GM23248 (cell line): Measurements from ENCODE around the gene BCL7C.
"Not testable (repeated sequence)": the region's sequence is repeated elsewhere in the genome, so short reads cannot be mapped to it uniquely, and the experiment has no call there.

Experiments
- EZH2 ChIP-seq: fragments of 200-600 bp; sonication (generic); IDR thresholded peaks from 2 replicates; pipeline ENCODE4 v1.6.1; 2018; ENCODE audit warnings: antibody characterized with exemption, mild to moderate bottlenecking; ENCODE audit not compliant: insufficient read depth, poor library complexity, severe bottlenecking
- EZH2phosphoT487 ChIP-seq: fragments of 200-600 bp; sonication (generic); IDR thresholded peaks from 2 replicates; pipeline ENCODE4 v1.6.1; 2018; ENCODE audit warnings: antibody characterized with exemption, moderate library complexity, mild to moderate bottlenecking, low read depth; ENCODE audit not compliant: insufficient read depth

DNA sequence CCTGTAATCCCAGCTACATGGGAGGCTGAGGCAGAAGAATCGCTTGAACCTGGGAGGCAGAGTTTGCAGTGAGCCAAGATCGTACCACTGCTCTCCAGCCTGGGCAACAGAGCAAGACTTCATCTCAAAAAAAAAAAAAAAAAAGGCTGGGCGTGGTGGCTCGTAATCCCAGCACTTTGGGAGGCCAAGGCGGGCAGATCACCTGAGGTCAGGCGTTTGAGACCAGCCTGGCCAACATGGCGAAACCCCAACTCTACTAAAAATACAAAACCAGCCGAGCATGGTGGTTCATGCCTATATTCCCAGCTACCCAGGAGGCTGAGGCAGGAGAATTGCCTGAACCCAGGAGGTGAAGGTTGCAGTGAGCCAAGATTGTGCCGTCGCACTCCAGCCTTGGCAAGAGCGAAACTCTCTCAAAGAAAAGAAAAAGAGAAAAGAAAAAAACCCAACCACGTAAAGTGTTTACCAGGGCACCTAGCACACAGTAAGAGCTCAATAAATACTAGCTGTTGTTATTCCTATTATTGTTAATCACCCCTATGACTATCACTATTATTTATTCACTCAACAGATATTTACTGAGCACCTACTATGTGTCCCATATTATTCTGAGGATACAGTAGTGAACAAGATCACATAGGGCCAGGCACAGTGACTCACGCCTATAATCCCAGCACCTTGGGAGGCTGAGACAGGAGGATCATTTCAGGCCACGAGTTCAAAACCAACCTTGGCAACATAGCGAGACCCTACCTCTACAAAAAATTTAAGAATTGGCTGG lies 2.6 kb downstream of the BCL7C start:
- TF ChIP-seq EZH2, EZH2phosphoT487: not testable (repeated sequence)
